Right cardiac atrium (tissue), 5 donors: ENCODE results near the gene WDFY3. TPM values are rescaled to one million over a fixed set of nuclear protein-coding genes. Genes with fewer than 3 reads are reported as not detected.

Experiments
- ATAC-seq, 2 donors: fragments of 200-7000 bp; cut with Tn5 transposase; one replicate each; pipeline versions ENCODE4 v1.8.0 to v1.9.1; 2020; ENCODE audit warnings: moderate library complexity in 2 of 2, mild to moderate bottlenecking in 1 of 2
- DNase-seq, 3 donors: peaks; one replicate each; pipeline ENCODE4 v3.0.0-alpha.2; 2020
- H3K27ac ChIP-seq: one replicate; pipeline ENCODE4 v1.5.1; 2013; ENCODE audit warnings: mild to moderate bottlenecking, low read length, control low read depth, moderate library complexity
- H3K27me3 ChIP-seq: one replicate; pipeline ENCODE4 v1.6.1; 2013; ENCODE audit not compliant: control insufficient read depth, insufficient read depth
- H3K4me1 ChIP-seq: one replicate; pipeline ENCODE4 v1.6.1; 2013; ENCODE audit warnings: low read length; ENCODE audit not compliant: control insufficient read depth, insufficient read depth
- H3K4me3 ChIP-seq: one replicate; pipeline ENCODE4 v1.5.1; 2013; ENCODE audit warnings: low read length, control low read depth
- H3K9me3 ChIP-seq: one replicate; pipeline ENCODE4 v1.6.1; 2013; ENCODE audit warnings: low read length; ENCODE audit not compliant: control insufficient read depth
- WGBS: extraction: QIAGEN DNeasy Blood & Tissue Kit; methylation state at CpG from one replicate; pipeline ENCODE4 v1.1.7; 2013; 5-methylcytosine and 5-hydroxymethylcytosine counted together
- intact Hi-C, 4 donors: fragments of 100-400 bp; cut with DNase I; formaldehyde crosslinking; loops; one replicate each; pipeline versions ENCODE4 v1.11.0 to v1.14.0; 2022 to 2023
- long read RNA-seq, 4 donors: library from polyadenylated mRNA; unstranded; transcript quantifications; one replicate each; pipeline ENCODE4 v2.0.0, GENCODE V29; 2020 to 2021
- polyA plus RNA-seq: library from polyadenylated mRNA; stranded (reverse); fragments of 200-250 nt; gene quantifications from one replicate; pipeline ENCODE4 v1.2.3, GENCODE V29; 2013
- total RNA-seq, 4 donors: library from RNA; stranded (reverse); fragmentation: NEBNext Ultra II Directional; extraction: Animal tissue kit (Norgen Biotek cat#: 25700); gene quantifications; one replicate each; pipeline ENCODE4 v1.2.1, GENCODE V29; 2021
- donor health status: healthy with polysubstance abuse.
- donor health status: DM: no; HTN: yes; CAD: no.
- donor health status: DM: no; HTN: no; CAD: no.
- donor health status: DM: no; HTN: yes; CAD: no; lungs with severe emphysema.
- donor health status: DM: yes; HTN: yes; CAD: no.

WDFY3 gene
- 10 to 100 TPM; 37.9 to 50.2 (median 46.7) TPM for total RNA-seq
- 6.7 TPM for polyA plus RNA-seq
- long read RNA-seq, donor 1, partial matches to known transcripts: 4 of 12 reads
- long read RNA-seq, donor 1, other reads (novel, unspliced or antisense): 8 of 12 reads
- long read RNA-seq, donor 2, partial matches to known transcripts: 1 of 2 reads
- long read RNA-seq, donor 2, other reads (novel, unspliced or antisense): 1 of 2 reads
- long read RNA-seq, donor 3, partial matches to known transcripts: 3 of 4 reads
- long read RNA-seq, donor 3, other reads (novel, unspliced or antisense): 1 of 4 reads
- long read RNA-seq, donor 4, partial matches to known transcripts: 2 of 4 reads
- long read RNA-seq, donor 4, other reads (novel, unspliced or antisense): 2 of 4 reads

- Histone ChIP-seq H3K27me3 (no peaks in the 10 kb centered on the region), H3K9me3 (no peaks in the 10 kb centered on the region), H3K4me1 (no peaks in the 10 kb centered on the region), H3K4me3 (peak within 1 kb of the TSS; percentile 78), H3K27ac (peak within 1 kb of the TSS; percentile 87)
- under 1% methylated on average over 58 of the region's 58 CpGs for WGBS
- ATAC-seq (peak; percentile 97 to 98), DNase-seq (peak; percentile 84 to 91 (median 91))
- intact Hi-C loops: loop anchor here in 1 of 4 donors (2.0 kb wide), 1 partner anchor 216 kb away; no protein-coding TSS in a partner anchor
These were observed at the start of gene WDFY3 for GRCh38 chr4:84966382-84967242. Gene WDFY3 (minus strand): TSS chr4:84966690. CDS start chr4:84860591, 106,099 bp downstream.

- Histone ChIP-seq H3K9me3 (no peaks in the 10 kb centered on the region), H3K27ac (no peak overlapping the region), H3K4me1 (no peaks in the 10 kb centered on the region), H3K4me3 (no peak overlapping the region), H3K27me3 (no peaks in the 10 kb centered on the region)
- DNase-seq (no peak), ATAC-seq (no peak)
- WGBS: 81% methylated on average over 2 of the region's 2 CpGs
- intact Hi-C loops: no loop called here
These were observed 39.4 kb upstream of the WDFY3 start for GRCh38 chr4:85005865-85006377.

- no peaks in the 10 kb centered on the region for H3K9me3 ChIP-seq
- intact Hi-C loops: no loop called here
- H3K27ac ChIP-seq: no peak overlapping the region
- ATAC-seq (no peak), DNase-seq (no peak)
- no peaks in the 10 kb centered on the region for H3K4me1 ChIP-seq
- 88% methylated on average over 3 of the region's 3 CpGs for WGBS
- H3K27me3 ChIP-seq: no peaks in the 10 kb centered on the region
- H3K4me3 ChIP-seq: no peak overlapping the region
These were observed 33.9 kb upstream of the WDFY3 start for GRCh38 chr4:85000343-85000742.

- Histone ChIP-seq H3K27me3 (no peaks in the 10 kb centered on the region), H3K4me1 (no peaks in the 10 kb centered on the region), H3K9me3 (no peaks in the 10 kb centered on the region), H3K4me3 (no peak overlapping the region), H3K27ac (no peak overlapping the region)
- intact Hi-C loops: no loop called here
- 90% methylated on average over 3 of the region's 3 CpGs for WGBS
- ATAC-seq (no peak), DNase-seq (no peak)
These were observed 28.9 kb upstream of the WDFY3 start for GRCh38 chr4:84995386-84995785.

GRCh38 chr4:84994280-84994679 is 27.8 kb upstream of the WDFY3 start:
- peak; percentile 40 to 64 for ATAC-seq
- Histone ChIP-seq H3K4me3 (peak overlapping the region; percentile 45), H3K4me1 (no peaks in the 10 kb centered on the region), H3K27me3 (no peaks in the 10 kb centered on the region), H3K27ac (no peak overlapping the region), H3K9me3 (no peaks in the 10 kb centered on the region)
- WGBS: 24% methylated on average over 3 of the region's 3 CpGs
- intact Hi-C loops: no loop called here
- no peak for DNase-seq

GRCh38 chr4:84985952-84986351 is 19.5 kb upstream of the WDFY3 start:
- H3K4me1 ChIP-seq: no peaks in the 10 kb centered on the region
- no peak overlapping the region for H3K4me3 ChIP-seq
- no peak for ATAC-seq
- H3K27me3 ChIP-seq: no peaks in the 10 kb centered on the region
- H3K27ac ChIP-seq: no peak overlapping the region
- intact Hi-C loops: no loop called here
- 95% methylated on average over 2 of the region's 2 CpGs for WGBS
- DNase-seq: no peak
- H3K9me3 ChIP-seq: no peaks in the 10 kb centered on the region

GRCh38 chr4:84977396-84977795 is 10.9 kb upstream of the WDFY3 start:
- ATAC-seq (no peak), DNase-seq (no peak)
- Histone ChIP-seq H3K27ac (no peak overlapping the region), H3K27me3 (no peaks in the 10 kb centered on the region), H3K4me1 (no peaks in the 10 kb centered on the region), H3K4me3 (no peak overlapping the region), H3K9me3 (no peaks in the 10 kb centered on the region)
- intact Hi-C loops: loop anchor here in 2 of 4 donors (5.0 to 10.0 kb wide), 2 partner anchors 225 to 403 kb away; no protein-coding TSS in a partner anchor

- H3K4me3 ChIP-seq: no peak overlapping the region
- no peaks in the 10 kb centered on the region for H3K9me3 ChIP-seq
- no peaks in the 10 kb centered on the region for H3K27me3 ChIP-seq
- H3K27ac ChIP-seq: no peak overlapping the region
- no peak for ATAC-seq
- DNase-seq: no peak
- intact Hi-C loops: loop anchor here in 2 of 4 donors (5.0 to 10.0 kb wide), 3 partner anchors 222 to 399 kb away; no protein-coding TSS in a partner anchor
- no peaks in the 10 kb centered on the region for H3K4me1 ChIP-seq
These were observed 7.4 kb upstream of the WDFY3 start for GRCh38 chr4:84973856-84974255.

GRCh38 chr4:84971319-84971932 is 4.9 kb upstream of the WDFY3 start:
- Histone ChIP-seq H3K27ac (no peak overlapping the region), H3K27me3 (no peaks in the 10 kb centered on the region), H3K9me3 (no peaks in the 10 kb centered on the region), H3K4me3 (no peak overlapping the region), H3K4me1 (no peaks in the 10 kb centered on the region)
- DNase-seq: no peak
- ATAC-seq: no peak
- intact Hi-C loops: loop anchor here in 2 of 4 donors (5.0 to 10.0 kb wide), 3 partner anchors 219 to 397 kb away; no protein-coding TSS in a partner anchor
- 7% methylated on average over 3 of the region's 3 CpGs for WGBS

- WGBS: 68% methylated on average over 1 of the region's 1 CpG
These were observed 2.4 kb upstream of the WDFY3 start for GRCh38 chr4:84968925-84969324.

More at GRCh38 chr4:84968925-84969324, 2.4 kb upstream of the WDFY3 start:
- Histone ChIP-seq H3K9me3 (no peaks in the 10 kb centered on the region), H3K4me3 (no peak overlapping the region), H3K4me1 (no peaks in the 10 kb centered on the region), H3K27ac (no peak overlapping the region), H3K27me3 (no peaks in the 10 kb centered on the region)
- no peak for ATAC-seq
- intact Hi-C loops: no loop called here
- no peak for DNase-seq
